Right lobe of liver (tissue), 6 donors: Measurements from ENCODE around the gene CXCR1. TPM values are rescaled to one million over a fixed set of nuclear protein-coding genes. Genes with fewer than 3 reads are reported as not detected.

Source experiments
- ATAC-seq, 4 donors: fragments of 200-7000 bp; cut with Tn5 transposase; one replicate each; pipeline ENCODE4 v1.9.1; 2020; ENCODE audit warnings: mild to moderate bottlenecking in 4 of 4, moderate library complexity in 4 of 4
- DNase-seq, 3 donors: peaks; one replicate each; pipeline ENCODE4 v3.0.0-alpha.2; 2020
- H3K27ac ChIP-seq, 3 donors: fragments of 200-600 bp; one replicate each; pipeline ENCODE4 v1.8.0; 2022
- H3K27me3 ChIP-seq, 2 donors: fragments of 200-600 bp; one replicate each; pipeline ENCODE4 v1.8.0; 2022
- H3K36me3 ChIP-seq, 4 donors: fragments of 200-600 bp; sonication (generic) in 1 of 4; one replicate each; pipeline versions ENCODE4 v1.5.1 to v1.8.0; 2017 to 2022; ENCODE audit warnings: control low read depth in 1 of 4
- H3K4me1 ChIP-seq, 4 donors: fragments of 200-600 bp; sonication (generic) in 1 of 4; one replicate each; pipeline versions ENCODE4 v1.5.1 to v1.8.0; 2017 to 2022; ENCODE audit warnings: control low read depth in 1 of 4
- H3K4me3 ChIP-seq, 3 donors: fragments of 200-600 bp; one replicate each; pipeline ENCODE4 v1.8.0; 2022
- H3K9me3 ChIP-seq, 4 donors: fragments of 200-600 bp; sonication (generic) in 1 of 4; one replicate each; pipeline versions ENCODE4 v1.5.1 to v1.8.0; 2017 to 2022; ENCODE audit warnings: control low read depth in 1 of 4
- POLR2A ChIP-seq: fragments of 450-650 bp; IDR thresholded peaks from one replicate; pipeline ENCODE4 v1.6.1; 2017; ENCODE audit warnings: antibody characterized with exemption, mild to moderate bottlenecking
- WGBS: methylation state at CpG from one replicate; pipeline ENCODE4 v1.1.6; 2018; ENCODE audit warnings: low coverage, low lambda C conversion rate; ENCODE audit not compliant: insufficient coverage; ENCODE audit errors: missing lambda C conversion rate; 5-methylcytosine and 5-hydroxymethylcytosine counted together
- intact Hi-C, 2 donors: fragments of 100-400 bp; cut with DNase I; formaldehyde crosslinking; loops; one replicate each; pipeline versions ENCODE4 v1.11.2 to v1.14.1; 2022
- total RNA-seq, 6 experiments: library from RNA; depleted of rRNA in 2 of 6; stranded (reverse); fragments of >200 nt in 2 of 6; fragmentation: NEBNext Ultra II Directional in 3 of 6; extraction: Animal tissue kit (Norgen Biotek cat#: 25700) in 3 of 6; gene quantifications; one replicate each; pipeline versions ENCODE4 v1.1.0 to v1.2.4, GENCODE V29; 2016 to 2023
- TF ChIP-seq, protein P1 (sequence below), 4 donors: fragments of 200-600 bp in 3 of 4; fragments of 450-650 bp in 1 of 4; IDR thresholded peaks; one replicate each; pipeline versions ENCODE4 v1.5.1 to v1.8.0; 2016 to 2022; ENCODE audit warnings: antibody characterized with exemption in 4 of 4, mild to moderate bottlenecking in 2 of 4
- donor health status: DM: no; HTN: yes; CAD: no.
- donor health status: DM: no; HTN: no; CAD: no.
- donor health status: DM: no; HTN: no; CAD: no.
- donor health status: DM: no; HTN: yes; CAD: no.
- donor health status: DM: no; HTN: yes; CAD: no.

The CXCR1 gene
- total RNA-seq, 6 experiments from 2014 or later: 0.40 to 1.6 (median 0.74) TPM

DNA sequence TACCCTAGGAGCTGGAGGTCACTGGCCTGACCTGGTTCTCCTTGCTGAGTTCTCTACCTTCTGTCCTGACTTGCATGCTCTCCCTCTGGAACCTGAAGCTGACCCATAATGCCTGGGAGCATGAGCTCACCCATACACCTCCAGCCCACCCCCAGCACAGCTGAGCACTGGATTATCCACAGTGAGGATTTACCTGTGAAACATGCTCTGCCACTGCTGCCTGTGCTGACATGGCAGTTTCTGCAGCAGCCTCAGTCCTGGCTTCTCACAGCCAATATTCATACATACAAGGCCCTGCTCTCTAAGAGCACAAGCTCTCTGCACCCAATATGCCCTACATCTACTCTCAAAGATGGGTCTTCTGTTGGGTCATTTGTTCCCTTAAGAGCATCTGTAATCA is 35.9 kb downstream of the CXCR1 start:
- intact Hi-C loops: no loop called here
- H3K4me3 ChIP-seq: no peak overlapping the region
- DNase-seq: no peak
- TF ChIP-seq, protein P1, sequence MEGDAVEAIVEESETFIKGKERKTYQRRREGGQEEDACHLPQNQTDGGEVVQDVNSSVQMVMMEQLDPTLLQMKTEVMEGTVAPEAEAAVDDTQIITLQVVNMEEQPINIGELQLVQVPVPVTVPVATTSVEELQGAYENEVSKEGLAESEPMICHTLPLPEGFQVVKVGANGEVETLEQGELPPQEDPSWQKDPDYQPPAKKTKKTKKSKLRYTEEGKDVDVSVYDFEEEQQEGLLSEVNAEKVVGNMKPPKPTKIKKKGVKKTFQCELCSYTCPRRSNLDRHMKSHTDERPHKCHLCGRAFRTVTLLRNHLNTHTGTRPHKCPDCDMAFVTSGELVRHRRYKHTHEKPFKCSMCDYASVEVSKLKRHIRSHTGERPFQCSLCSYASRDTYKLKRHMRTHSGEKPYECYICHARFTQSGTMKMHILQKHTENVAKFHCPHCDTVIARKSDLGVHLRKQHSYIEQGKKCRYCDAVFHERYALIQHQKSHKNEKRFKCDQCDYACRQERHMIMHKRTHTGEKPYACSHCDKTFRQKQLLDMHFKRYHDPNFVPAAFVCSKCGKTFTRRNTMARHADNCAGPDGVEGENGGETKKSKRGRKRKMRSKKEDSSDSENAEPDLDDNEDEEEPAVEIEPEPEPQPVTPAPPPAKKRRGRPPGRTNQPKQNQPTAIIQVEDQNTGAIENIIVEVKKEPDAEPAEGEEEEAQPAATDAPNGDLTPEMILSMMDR (IDR thresholded peaks at IDR 0.05): no peak
- no peak for TF ChIP-seq POLR2A
- no peak overlapping the region for H3K27ac ChIP-seq
- ATAC-seq: peak in 1 of 4 donors; percentile 12
- no peaks in the 10 kb centered on the region for H3K36me3 ChIP-seq
- H3K4me1 ChIP-seq: no peaks in the 10 kb centered on the region
- H3K27me3 ChIP-seq: no peaks in the 10 kb centered on the region
- no peaks in the 10 kb centered on the region for H3K9me3 ChIP-seq

DNA sequence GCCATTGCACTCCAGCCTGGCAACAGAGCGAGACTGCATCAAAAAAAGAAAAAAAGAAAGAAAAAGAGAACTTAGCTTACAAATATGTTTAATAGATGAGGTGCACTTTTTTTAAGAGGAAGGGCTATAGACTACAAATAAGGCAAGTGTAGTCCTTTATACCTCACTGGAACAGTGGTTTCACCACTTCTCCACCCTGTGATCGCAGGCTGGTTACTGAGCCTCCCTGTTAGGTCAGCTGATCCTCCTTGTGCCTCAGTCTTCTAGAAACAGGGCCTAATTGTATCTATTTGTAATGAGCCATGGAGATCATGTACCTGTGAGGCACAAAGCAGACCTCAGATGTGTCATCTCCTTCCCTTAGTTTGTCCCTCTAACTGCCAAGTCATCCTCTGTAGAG is 36.4 kb downstream of the CXCR1 start:
- ATAC-seq: peak in 1 of 4 donors; percentile 33
- no CpG with 5 or more reads among the region's 2 CpGs for WGBS
- no peak overlapping the region for H3K4me3 ChIP-seq

DNA sequence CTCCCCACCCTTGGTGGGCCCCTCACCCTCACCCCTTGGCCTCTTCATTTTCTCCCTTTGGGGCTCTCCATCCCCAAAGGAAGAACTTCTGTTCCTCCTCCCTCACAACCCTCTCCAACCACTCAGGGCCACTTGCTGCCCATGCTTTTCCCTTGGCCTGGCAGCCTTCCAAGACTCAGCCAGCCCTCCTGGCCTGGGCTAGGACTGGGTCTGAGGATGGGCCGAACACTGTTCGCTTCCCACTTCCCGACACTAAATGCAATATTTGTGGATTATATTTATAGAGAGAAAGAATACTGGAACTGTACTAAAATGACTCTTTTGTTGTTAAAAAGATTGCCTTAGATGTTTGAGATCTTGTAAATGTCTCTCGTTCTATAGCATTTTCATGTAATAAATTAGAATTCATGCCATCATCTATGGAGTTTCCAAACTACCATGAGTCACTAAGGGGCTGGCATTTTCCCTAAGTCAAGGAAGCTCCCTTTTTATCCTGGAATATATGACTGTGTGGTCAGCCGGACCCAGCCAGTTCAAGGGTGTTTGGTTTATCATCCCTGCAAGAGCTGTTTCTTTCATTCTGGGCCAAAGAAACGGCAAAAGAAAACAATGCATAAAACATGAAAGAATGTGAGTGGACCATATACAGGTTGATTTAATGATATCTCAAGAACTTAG is 37.2 kb downstream of the CXCR1 start:
- H3K27ac ChIP-seq: peak overlapping the region in 1 of 3 donors; percentile 13
- DNase-seq (no peak), ATAC-seq (no peak)
- TF ChIP-seq POLR2A: no peak
- TF ChIP-seq, protein P1 (IDR thresholded peaks at IDR 0.05): no peak
- no peaks in the 10 kb centered on the region for H3K36me3 ChIP-seq
- no peaks in the 10 kb centered on the region for H3K9me3 ChIP-seq
- H3K4me1 ChIP-seq: no peaks in the 10 kb centered on the region
- intact Hi-C loops: no loop called here
- no peak overlapping the region for H3K4me3 ChIP-seq
- no peaks in the 10 kb centered on the region for H3K27me3 ChIP-seq
- WGBS: 79% methylated on average over 6 of the region's 6 CpGs

More for the DNA sequence above, 36.4 kb downstream of the CXCR1 start:
- Histone ChIP-seq H3K36me3 (no peaks in the 10 kb centered on the region), H3K27me3 (no peaks in the 10 kb centered on the region), H3K27ac (no peak overlapping the region), H3K9me3 (no peaks in the 10 kb centered on the region), H3K4me1 (no peaks in the 10 kb centered on the region)
- DNase-seq: no peak
- TF ChIP-seq, protein P1 (IDR thresholded peaks at IDR 0.05): no peak
- no peak for TF ChIP-seq POLR2A
- intact Hi-C loops: no loop called here

DNA sequence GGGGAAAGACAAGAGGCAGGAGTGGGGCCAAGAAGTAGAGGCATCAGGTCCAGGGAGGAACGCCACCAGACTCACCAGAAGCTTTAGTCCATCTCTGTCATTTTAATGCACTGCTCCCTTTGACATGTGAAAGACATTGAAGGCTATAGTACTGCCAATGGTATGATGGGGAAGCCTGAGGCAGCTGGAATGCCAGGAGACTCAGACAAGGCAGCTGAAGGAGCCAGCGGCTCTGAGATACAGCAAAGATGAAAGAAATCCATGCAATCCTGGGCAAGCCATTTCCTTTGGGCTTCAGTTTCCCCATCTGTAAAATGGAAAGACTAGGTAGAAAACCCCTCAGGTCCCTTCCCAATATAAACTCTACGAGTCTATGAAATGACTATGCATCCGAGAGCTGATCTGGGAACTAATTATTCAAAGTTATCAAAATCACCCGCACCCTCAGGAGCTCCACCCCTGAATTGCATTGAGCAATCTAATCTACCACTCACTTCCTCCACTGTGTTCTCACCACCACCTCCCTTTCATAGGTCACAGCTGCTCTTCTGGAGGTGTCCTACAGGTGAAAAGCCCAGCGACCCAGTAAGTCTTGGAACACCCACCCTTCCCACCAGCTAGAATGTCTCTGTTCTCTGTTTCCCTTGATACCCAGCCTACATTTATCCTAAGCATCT is 37.8 kb downstream of the CXCR1 start:
- ATAC-seq (peak in 2 of 4 donors; percentile 20 to 25), DNase-seq (no peak)
- intact Hi-C loops: no loop called here
- Histone ChIP-seq H3K4me1 (no peaks in the 10 kb centered on the region), H3K9me3 (no peaks in the 10 kb centered on the region), H3K27ac (peak overlapping the region in 1 of 3 donors; percentile 13), H3K36me3 (no peaks in the 10 kb centered on the region), H3K27me3 (no peaks in the 10 kb centered on the region), H3K4me3 (no peak overlapping the region)
- TF ChIP-seq POLR2A: no peak
- TF ChIP-seq, protein P1 (IDR thresholded peaks at IDR 0.05): no peak
- WGBS: 57% methylated on average over 6 of the region's 6 CpGs
